Adipocyte (in vitro differentiated cells): ENCODE measurements around the gene GMPR2.
"Not testable (repeated sequence)": the region's sequence is repeated elsewhere in the genome, so short reads cannot be mapped to it uniquely, and the experiment has no call there.

Experiments used
- DNase-seq: peaks from one replicate; pipeline ENCODE4 v3.0.0-alpha.2; 2015; ENCODE audit warnings: low read depth
- H3K27me3 ChIP-seq: replicated peaks from 2 replicates; pipeline ENCODE4 v1.7.0; 2013; ENCODE audit warnings: mild to moderate bottlenecking, low read length, moderate library complexity; ENCODE audit not compliant: control insufficient read depth, insufficient read depth
- H3K36me3 ChIP-seq: 2 replicates; pipeline ENCODE4 v1.7.0; 2013; ENCODE audit warnings: low read length, mild to moderate bottlenecking, moderate library complexity; ENCODE audit not compliant: control insufficient read depth, insufficient read depth, severe bottlenecking
- H3K4me1 ChIP-seq: 2 replicates; pipeline ENCODE4 v1.7.0; 2013; ENCODE audit warnings: mild to moderate bottlenecking, low read length, moderate library complexity; ENCODE audit not compliant: control insufficient read depth, insufficient read depth
- H3K4me3 ChIP-seq: 2 replicates; pipeline ENCODE4 v1.7.0; 2013; ENCODE audit warnings: mild to moderate bottlenecking, low read length, moderate library complexity
- H3K9ac ChIP-seq: 2 replicates; pipeline ENCODE4 v1.7.0; 2013; ENCODE audit warnings: mild to moderate bottlenecking, low read length, moderate library complexity
- H3K9me3 ChIP-seq: 2 replicates; pipeline ENCODE4 v1.7.0; 2013; ENCODE audit warnings: mild to moderate bottlenecking, low read length, moderate library complexity; ENCODE audit not compliant: control insufficient read depth

The GMPR2 gene

GRCh38 chr14:24216876-24217275 lies 15.9 kb upstream of the GMPR2 start:
- not testable (repeated sequence) for DNase-seq, H3K9ac ChIP-seq, H3K9me3 ChIP-seq, H3K4me3 ChIP-seq, H3K27me3 ChIP-seq
- peaks cover 14% of the 10 kb centered on the region for H3K4me1 ChIP-seq
- peaks cover 21% of the 10 kb centered on the region for H3K36me3 ChIP-seq

GRCh38 chr14:24219080-24219479 lies 13.6 kb upstream of the GMPR2 start:
- DNase-seq, result no peak
- Histone ChIP-seq H3K4me3 (no peak overlapping the region), H3K9ac (no peak overlapping the region), H3K4me1 (peaks cover 8% of the 10 kb centered on the region), H3K36me3 (peaks cover 21% of the 10 kb centered on the region), H3K27me3 (no peaks in the 10 kb centered on the region), H3K9me3 (no peaks in the 10 kb centered on the region)

- Histone ChIP-seq H3K9me3 (no peaks in the 10 kb centered on the region), H3K4me3 (no peak overlapping the region), H3K9ac (no peak overlapping the region), H3K4me1 (peaks cover 11% of the 10 kb centered on the region), H3K36me3 (peaks cover 21% of the 10 kb centered on the region), H3K27me3 (no peaks in the 10 kb centered on the region)
- no peak for DNase-seq
These were observed 13.2 kb upstream of the GMPR2 start for GRCh38 chr14:24219521-24219920.

- H3K4me1 ChIP-seq, H3K27me3 ChIP-seq, H3K9me3 ChIP-seq, DNase-seq, H3K9ac ChIP-seq, H3K4me3 ChIP-seq: not testable (repeated sequence)
- peaks cover 18% of the 10 kb centered on the region for H3K36me3 ChIP-seq
These were observed 9.7 kb upstream of the GMPR2 start for GRCh38 chr14:24222987-24223386.

GRCh38 chr14:24224618-24225071 lies 8.1 kb upstream of the GMPR2 start:
- Histone ChIP-seq H3K9me3 (no peaks in the 10 kb centered on the region), H3K36me3 (peaks cover 20% of the 10 kb centered on the region), H3K4me3 (no peak overlapping the region), H3K27me3 (no peaks in the 10 kb centered on the region), H3K9ac (no peak overlapping the region), H3K4me1 (peaks cover 3% of the 10 kb centered on the region)
- no peak for DNase-seq

GRCh38 chr14:24226473-24226872 lies 6.3 kb upstream of the GMPR2 start:
- H3K36me3 ChIP-seq, result peaks cover 16% of the 10 kb centered on the region
- H3K27me3 ChIP-seq, result no peaks in the 10 kb centered on the region
- H3K4me3 ChIP-seq, result no peak overlapping the region
- DNase-seq, result no peak
- peaks cover 7% of the 10 kb centered on the region for H3K4me1 ChIP-seq
- no peak overlapping the region for H3K9ac ChIP-seq
- no peaks in the 10 kb centered on the region for H3K9me3 ChIP-seq

- Histone ChIP-seq H3K4me3 (no peak overlapping the region), H3K9ac (no peak overlapping the region), H3K36me3 (peaks cover 16% of the 10 kb centered on the region), H3K9me3 (no peaks in the 10 kb centered on the region), H3K4me1 (peaks cover 16% of the 10 kb centered on the region), H3K27me3 (no peaks in the 10 kb centered on the region)
- DNase-seq, result no peak
These were observed 3.8 kb upstream of the GMPR2 start for GRCh38 chr14:24228902-24229301.

- Histone ChIP-seq H3K36me3 (peaks cover 31% of the 10 kb centered on the region), H3K9me3 (no peaks in the 10 kb centered on the region), H3K27me3 (no peaks in the 10 kb centered on the region), H3K4me1 (peaks cover 23% of the 10 kb centered on the region), H3K4me3 (peak overlapping the region; percentile 92), H3K9ac (peak overlapping the region; percentile 94)
- DNase-seq, result peak; percentile 21
These were observed 1.2 kb upstream of the GMPR2 start for GRCh38 chr14:24231263-24232120.

GRCh38 chr14:24232121-24232644 lies 546 bp upstream of the GMPR2 start, which contains the start of gene NEDD8:
Gene NEDD8 (minus strand): TSS chr14:24232367. CDS start chr14:24232267, 100 bp downstream.
- peaks cover 34% of the 10 kb centered on the region for H3K36me3 ChIP-seq
- no peaks in the 10 kb centered on the region for H3K9me3 ChIP-seq
- H3K9ac ChIP-seq, result peak within 1 kb of the TSS; percentile 94
- peak within 1 kb of the TSS; percentile 92 for H3K4me3 ChIP-seq
- peak; percentile 95 for DNase-seq
- H3K27me3 ChIP-seq, result no peaks in the 10 kb centered on the region
- H3K4me1 ChIP-seq, result peaks cover 30% of the 10 kb centered on the region

GRCh38 chr14:24233538-24233866 lies 773 bp downstream of the GMPR2 start:
- no peak for DNase-seq
- peaks cover 35% of the 10 kb centered on the region for H3K36me3 ChIP-seq
- H3K9ac ChIP-seq, result peak overlapping the region; percentile 94
- peak overlapping the region; percentile 92 for H3K4me3 ChIP-seq
- H3K27me3 ChIP-seq, result no peaks in the 10 kb centered on the region
- peaks cover 40% of the 10 kb centered on the region for H3K4me1 ChIP-seq
- H3K9me3 ChIP-seq, result no peaks in the 10 kb centered on the region

GRCh38 chr14:24234095-24235005 lies 1.6 kb downstream of the GMPR2 start:
- peak overlapping the region; percentile 92 for H3K4me3 ChIP-seq
- peak overlapping the region; percentile 7 for H3K9ac ChIP-seq
- H3K9me3 ChIP-seq, result no peaks in the 10 kb centered on the region
- peaks cover 43% of the 10 kb centered on the region for H3K36me3 ChIP-seq
- H3K4me1 ChIP-seq, result peaks cover 49% of the 10 kb centered on the region
- no peak for DNase-seq
- H3K27me3 ChIP-seq, result no peaks in the 10 kb centered on the region
